AG04450 (cell line): Measurements from ENCODE around the gene TCAF1. TPM values are rescaled to one million over a fixed set of nuclear protein-coding genes. Genes with fewer than 3 reads are reported as not detected.

ENCODE experiments used
- CTCF ChIA-PET: fragments of 300-600, 350-600 bp; formaldehyde crosslinking; extraction: SDS; loops from one replicate; lab custom pipeline; 2022; ENCODE audit warnings: antibody characterized with exemption, inconsistent platforms; lab: Charles Lee
- POLR2A ChIA-PET: fragments of 350-600 bp; formaldehyde crosslinking; extraction: SDS; loops from one replicate; lab custom pipeline; 2021; ENCODE audit warnings: antibody characterized with exemption, inconsistent platforms; lab: Yijun Ruan, JAX
- DNase-seq: peaks from one replicate; pipeline ENCODE4 v3.0.0-alpha.2; 2011; ENCODE audit warnings: low read depth, low spot score
- H3K27ac ChIP-seq: one replicate; pipeline ENCODE4 v1.5.1; 2012; ENCODE audit warnings: low read depth, low read length, control low read depth
- H3K27me3 ChIP-seq: one replicate; pipeline ENCODE4 v1.6.0; 2012; ENCODE audit warnings: low read length; ENCODE audit not compliant: control insufficient read depth, insufficient read depth
- H3K4me3 ChIP-seq: 2 replicates; pipeline ENCODE4 v1.5.1; 2011; ENCODE audit warnings: mild to moderate bottlenecking, low read depth, low read length, control low read depth
- H3K9me3 ChIP-seq: 2 replicates; pipeline ENCODE4 v1.5.1; 2012; ENCODE audit warnings: low read length; ENCODE audit not compliant: control insufficient read depth, insufficient read depth
- polyA plus RNA-seq: library from polyadenylated mRNA; depleted of rRNA; stranded (reverse); fragments of >200 nt; gene quantifications from 2 replicates; pipeline ENCODE4 v1.2.3, GENCODE V29; 2011
- TF ChIP-seq, protein P1 (sequence below): IDR thresholded peaks from 2 replicates; pipeline ENCODE4 v1.5.1; 2011; ENCODE audit warnings: low read depth, low read length, control low read depth, inconsistent platforms

TCAF1 gene
- polyA plus RNA-seq, 1 experiment: 61.3 TPM

DNA sequence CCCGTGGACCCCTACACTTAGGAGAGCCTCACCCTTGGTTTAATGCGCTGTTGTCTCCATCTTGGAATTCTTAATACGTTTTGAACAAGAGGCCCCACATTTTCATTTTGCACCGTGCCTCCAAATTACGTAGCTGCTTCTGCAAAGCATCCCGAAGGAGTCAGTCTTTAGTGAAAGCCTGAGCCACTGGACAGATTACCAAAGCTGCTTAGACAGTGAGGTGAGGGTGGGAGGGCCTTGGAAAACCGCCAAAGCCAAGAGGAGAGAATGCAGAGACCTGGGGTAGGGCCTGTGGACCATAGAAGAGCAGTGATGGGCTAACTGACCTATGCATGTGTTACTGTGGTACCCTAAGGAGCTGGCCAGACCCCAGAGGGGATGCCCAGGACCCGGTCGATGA is 4.2 kb upstream of the TCAF1 start:
- Histone ChIP-seq H3K27me3 (no peaks in the 10 kb centered on the region), H3K27ac (no peak overlapping the region), H3K9me3 (no peaks in the 10 kb centered on the region; the same call in 1 of the 2 replicates), H3K4me3 (no peak overlapping the region)
- TF ChIP-seq, protein P1, sequence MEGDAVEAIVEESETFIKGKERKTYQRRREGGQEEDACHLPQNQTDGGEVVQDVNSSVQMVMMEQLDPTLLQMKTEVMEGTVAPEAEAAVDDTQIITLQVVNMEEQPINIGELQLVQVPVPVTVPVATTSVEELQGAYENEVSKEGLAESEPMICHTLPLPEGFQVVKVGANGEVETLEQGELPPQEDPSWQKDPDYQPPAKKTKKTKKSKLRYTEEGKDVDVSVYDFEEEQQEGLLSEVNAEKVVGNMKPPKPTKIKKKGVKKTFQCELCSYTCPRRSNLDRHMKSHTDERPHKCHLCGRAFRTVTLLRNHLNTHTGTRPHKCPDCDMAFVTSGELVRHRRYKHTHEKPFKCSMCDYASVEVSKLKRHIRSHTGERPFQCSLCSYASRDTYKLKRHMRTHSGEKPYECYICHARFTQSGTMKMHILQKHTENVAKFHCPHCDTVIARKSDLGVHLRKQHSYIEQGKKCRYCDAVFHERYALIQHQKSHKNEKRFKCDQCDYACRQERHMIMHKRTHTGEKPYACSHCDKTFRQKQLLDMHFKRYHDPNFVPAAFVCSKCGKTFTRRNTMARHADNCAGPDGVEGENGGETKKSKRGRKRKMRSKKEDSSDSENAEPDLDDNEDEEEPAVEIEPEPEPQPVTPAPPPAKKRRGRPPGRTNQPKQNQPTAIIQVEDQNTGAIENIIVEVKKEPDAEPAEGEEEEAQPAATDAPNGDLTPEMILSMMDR: no peak
- CTCF ChIA-PET: interaction anchor here (1.2 kb wide), 1 partner anchor 8 kb away, joined by 4 read pairs; no protein-coding TSS in a partner anchor
- POLR2A ChIA-PET: no interaction called here
- DNase-seq: no peak

DNA sequence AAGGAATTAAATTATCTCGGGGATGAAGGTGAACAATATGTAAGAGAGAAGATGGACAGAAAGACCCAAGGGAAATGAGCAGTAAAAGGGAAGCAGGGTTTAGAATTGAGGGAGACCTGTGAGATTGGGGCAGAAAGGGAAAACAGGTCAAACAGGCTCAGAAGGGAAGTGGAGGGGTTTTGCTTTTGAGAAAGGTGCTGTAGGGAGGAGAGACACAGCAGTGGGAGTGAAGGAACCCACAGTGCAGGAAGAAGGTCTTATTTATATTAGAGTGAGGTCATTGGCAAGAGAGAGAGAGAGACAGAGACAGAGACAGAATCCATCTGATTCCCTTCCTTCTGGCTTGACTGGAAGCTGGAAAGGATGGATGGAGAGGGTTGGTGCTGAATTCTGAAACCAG is 3.5 kb upstream of the TCAF1 start:
- Histone ChIP-seq H3K9me3 (no peaks in the 10 kb centered on the region; the same call in 1 of the 2 replicates), H3K27me3 (no peaks in the 10 kb centered on the region), H3K4me3 (no peak overlapping the region), H3K27ac (no peak overlapping the region)
- ChIA-PET CTCF (interaction anchor here (1.2 kb wide), 1 partner anchor 9 kb away, joined by 4 read pairs; no protein-coding TSS in a partner anchor), POLR2A (no interaction called here)
- no peak for DNase-seq
- TF ChIP-seq, protein P1: no peak

DNA sequence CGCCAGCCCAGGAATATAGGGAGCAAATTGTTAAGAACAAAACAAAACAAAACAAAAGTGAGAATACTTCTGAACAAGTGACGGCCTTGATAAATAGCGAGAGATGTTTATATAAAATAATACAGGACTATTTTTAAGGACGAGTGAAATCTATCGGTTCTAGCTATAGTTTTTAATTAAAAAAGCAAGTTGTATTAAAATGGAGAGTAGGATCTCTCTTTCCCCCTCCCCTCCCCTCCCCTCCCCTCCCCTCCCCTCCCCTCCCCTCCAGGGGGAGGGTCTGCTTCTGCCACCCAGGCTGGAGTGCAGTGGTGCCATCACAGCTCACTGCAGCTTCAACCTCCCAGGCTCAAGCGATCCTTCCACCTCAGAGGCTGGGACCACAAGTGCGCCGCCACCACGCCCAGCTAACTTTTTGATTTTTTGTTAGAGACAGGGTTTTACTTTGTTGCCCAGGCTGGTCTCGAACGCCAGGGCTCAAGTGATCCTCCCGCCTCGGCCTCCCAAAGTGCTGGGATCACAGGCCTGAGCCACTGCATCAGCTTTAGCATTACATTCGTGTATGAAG is 440 bp upstream of the TCAF1 start:
- no peak for DNase-seq
- CTCF ChIA-PET: interaction anchor here (0.7 to 5.4 kb wide), 10 partner anchors 10 to 1335 kb away, joined by 3 to 41 read pairs (median 5); no protein-coding TSS in a partner anchor
- H3K27ac ChIP-seq: no peak overlapping the region
- TF ChIP-seq, protein P1: no peak
- POLR2A ChIA-PET: interaction anchor here (0.9 to 2.6 kb wide), 7 partner anchors 10 to 117 kb away, joined by 4 to 26 read pairs (median 8); partner anchors contain the start of gene OR2F2
- H3K27me3 ChIP-seq: no peaks in the 10 kb centered on the region
- no peaks in the 10 kb centered on the region; the same call in 1 of the 2 replicates for H3K9me3 ChIP-seq
- H3K4me3 ChIP-seq: no peak overlapping the region

DNA sequence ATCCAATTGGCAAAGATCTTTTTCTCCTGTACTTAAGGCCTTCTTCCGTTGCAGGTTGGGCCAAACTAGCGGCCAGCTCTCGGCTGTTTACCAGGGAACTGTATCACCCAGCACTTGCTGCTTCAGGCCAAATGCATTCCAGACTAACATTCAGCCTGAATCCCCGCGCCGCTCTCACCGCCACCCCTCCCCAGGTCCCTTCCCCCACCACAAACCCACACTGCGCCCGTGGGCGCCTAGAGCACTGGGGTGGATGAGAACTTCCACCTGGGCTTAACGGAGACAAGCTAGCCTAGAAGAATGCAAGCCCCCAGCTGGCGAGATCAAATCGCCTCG is 676 bp downstream of the TCAF1 start:
- peak overlapping the region; percentile 85 for H3K4me3 ChIP-seq
- CTCF ChIA-PET: interaction anchor here (0.6 to 5.4 kb wide), 19 partner anchors 8 to 758 kb away, joined by 3 to 41 read pairs (median 4); no protein-coding TSS in a partner anchor
- TF ChIP-seq, protein P1: no peak
- peak overlapping the region; percentile 83 for H3K27ac ChIP-seq
- no peak for DNase-seq
- H3K9me3 ChIP-seq: no peaks in the 10 kb centered on the region; the same call in 1 of the 2 replicates
- no peaks in the 10 kb centered on the region for H3K27me3 ChIP-seq
- POLR2A ChIA-PET: interaction anchor here (0.6 to 2.6 kb wide), 9 partner anchors 9 to 118 kb away, joined by 3 to 26 read pairs (median 4); partner anchors contain the start of gene OR2F2

DNA sequence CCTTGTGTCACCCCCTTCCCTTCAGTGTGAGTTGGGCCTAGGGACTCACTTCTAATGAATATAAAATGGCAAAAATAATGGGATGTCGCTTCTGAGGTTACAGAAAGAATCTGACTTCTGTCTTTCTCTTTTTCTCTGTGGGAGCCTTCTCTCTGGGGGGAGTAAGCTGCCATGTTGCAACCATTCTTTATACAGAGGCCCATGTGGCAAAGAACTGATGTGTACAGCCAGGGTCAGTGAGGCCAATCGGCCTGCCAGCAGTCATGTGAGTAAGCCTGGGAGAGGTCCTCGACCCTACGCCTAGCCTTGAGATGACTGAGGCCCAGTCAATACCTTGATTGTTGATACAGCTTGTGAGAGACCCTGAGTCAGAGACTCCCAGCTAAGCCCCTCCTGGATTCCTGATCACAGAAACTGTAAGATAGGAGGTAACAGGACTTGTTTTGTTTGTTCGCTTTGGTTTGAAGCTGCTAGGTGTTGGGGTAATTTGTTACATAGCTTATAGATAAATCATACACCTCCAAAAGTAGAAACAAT is 1.7 kb downstream of the TCAF1 start:
- DNase-seq: no peak
- CTCF ChIA-PET: interaction anchor here (0.6 to 5.4 kb wide), 6 partner anchors 12 to 120 kb away, joined by 3 to 41 read pairs (median 6); no protein-coding TSS in a partner anchor
- H3K9me3 ChIP-seq: no peaks in the 10 kb centered on the region; the same call in 1 of the 2 replicates
- H3K4me3 ChIP-seq: peak overlapping the region; percentile 85
- POLR2A ChIA-PET: interaction anchor here (1.1 to 2.6 kb wide), 2 partner anchors 16 to 18 kb away, joined by 6 to 15 read pairs; no protein-coding TSS in a partner anchor
- no peaks in the 10 kb centered on the region for H3K27me3 ChIP-seq
- no peak overlapping the region for H3K27ac ChIP-seq
- TF ChIP-seq, protein P1: no peak
